NCI-H1694 treated with DMSO at 0.1 percent for 48 hours (cell line): Measurements from ENCODE around the gene SLC12A7.

Source experiments
- DNase-seq: peaks from one replicate; lab custom pipeline; 2025; lab: John Stamatoyannopoulos, UW

The SLC12A7 gene

GRCh38 chr5:1018596-1018995, 93.3 kb downstream of the SLC12A7 start:
- no peak for DNase-seq

DNA sequence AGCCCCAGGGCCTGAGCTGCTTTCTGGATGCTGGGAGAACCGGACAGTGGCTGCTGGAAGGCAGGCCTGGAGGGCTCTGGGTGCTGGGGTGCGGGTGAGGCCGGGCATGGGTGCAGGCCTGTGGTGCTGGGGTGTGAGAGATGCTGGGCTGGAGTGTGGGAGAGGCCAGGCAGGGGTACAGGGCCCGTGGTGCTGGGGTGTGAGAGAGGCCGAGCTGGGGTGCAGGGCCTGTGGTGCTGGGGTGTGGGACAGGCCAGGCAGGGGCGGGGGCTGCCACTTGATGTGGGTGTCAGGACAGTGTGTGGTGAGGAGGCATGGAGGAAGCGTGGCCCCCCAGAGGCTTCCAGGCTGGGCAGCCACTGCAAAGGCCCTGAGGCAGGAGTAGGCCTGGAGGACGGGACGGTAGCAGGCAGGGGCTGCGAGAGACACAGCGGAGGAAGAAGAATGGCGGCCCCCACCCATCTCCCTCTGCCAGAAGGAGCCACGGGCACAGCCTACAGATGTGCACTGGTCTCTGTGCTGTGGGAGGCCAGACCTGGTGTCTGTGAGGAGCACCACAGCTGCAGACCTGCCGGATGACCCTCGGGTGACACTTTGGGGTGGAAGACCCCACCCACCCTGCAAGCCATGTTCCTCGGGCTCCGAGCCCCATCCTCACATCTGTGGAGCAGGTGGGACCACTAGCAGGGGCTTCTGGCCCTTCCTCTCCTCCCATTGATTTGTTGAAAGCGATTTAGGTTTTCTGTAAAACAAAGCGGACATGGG, 94.0 kb downstream of the SLC12A7 start:
- no peak for DNase-seq

DNA sequence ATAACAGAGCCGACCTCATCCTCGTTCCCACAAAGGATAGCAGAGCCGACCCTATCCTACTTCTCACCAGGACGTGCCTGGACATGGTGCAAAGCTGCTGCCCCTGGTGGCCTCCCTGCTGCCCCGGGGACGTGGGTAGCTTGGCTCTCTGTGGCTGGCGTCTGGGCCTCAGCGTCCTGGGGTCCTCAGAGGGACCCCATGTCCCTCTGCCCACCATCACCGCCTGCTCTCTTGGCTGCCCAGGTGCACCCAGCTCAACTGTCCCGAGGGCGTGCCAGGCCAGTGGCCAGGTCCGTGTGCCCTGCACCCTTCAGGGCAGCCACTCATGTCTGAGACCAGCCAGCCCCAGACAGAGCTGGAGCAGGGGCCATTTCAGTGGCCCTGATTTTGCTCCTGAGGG, 94.8 kb downstream of the SLC12A7 start:
- no peak for DNase-seq

- DNase-seq: no peak
Observed at GRCh38 chr5:1016476-1016875, 95.4 kb downstream of the SLC12A7 start.

DNA sequence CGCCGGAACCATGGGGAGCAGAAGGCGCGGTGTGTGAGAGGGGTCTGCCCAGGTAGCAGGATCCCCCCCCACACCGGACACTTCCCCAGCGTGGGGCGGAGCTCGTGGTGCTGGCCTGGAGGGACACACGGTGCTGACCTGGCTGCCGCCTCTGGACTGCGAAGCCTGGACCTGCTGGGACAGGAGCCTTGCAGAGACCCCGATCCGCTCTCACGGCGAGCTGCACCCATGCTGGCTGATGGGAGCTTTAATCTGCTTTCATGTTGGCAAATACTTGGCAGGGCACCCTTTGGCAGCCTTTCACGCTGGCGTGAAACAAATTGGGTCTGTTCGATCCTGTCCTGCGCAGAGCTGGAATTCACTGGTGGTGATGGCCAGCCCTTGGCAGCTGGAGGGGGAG, 95.8 kb downstream of the SLC12A7 start:
- DNase-seq: no peak

DNA sequence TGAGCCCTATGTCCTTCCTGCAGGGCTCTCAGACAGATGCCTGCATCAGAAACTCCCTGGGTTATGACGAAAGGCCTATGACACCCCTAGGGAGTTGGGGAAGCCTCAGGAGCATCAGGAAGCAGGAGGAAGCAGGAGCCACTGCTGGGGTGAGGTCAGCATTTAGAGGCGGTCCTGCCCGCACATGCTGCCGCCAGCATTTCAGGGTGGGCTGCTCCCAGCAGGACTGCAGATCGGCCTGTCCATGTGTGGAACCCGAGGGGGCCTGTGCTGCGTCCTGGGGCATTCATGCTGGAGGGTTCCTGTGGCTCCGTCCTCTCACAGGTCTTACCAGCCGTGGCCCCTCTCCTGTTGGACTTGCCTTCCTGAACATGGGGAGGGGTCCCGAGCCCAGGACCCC, 96.4 kb downstream of the SLC12A7 start:
- DNase-seq: no peak

GRCh38 chr5:1014781-1015221, 97.1 kb downstream of the SLC12A7 start:
- DNase-seq: no peak

DNA sequence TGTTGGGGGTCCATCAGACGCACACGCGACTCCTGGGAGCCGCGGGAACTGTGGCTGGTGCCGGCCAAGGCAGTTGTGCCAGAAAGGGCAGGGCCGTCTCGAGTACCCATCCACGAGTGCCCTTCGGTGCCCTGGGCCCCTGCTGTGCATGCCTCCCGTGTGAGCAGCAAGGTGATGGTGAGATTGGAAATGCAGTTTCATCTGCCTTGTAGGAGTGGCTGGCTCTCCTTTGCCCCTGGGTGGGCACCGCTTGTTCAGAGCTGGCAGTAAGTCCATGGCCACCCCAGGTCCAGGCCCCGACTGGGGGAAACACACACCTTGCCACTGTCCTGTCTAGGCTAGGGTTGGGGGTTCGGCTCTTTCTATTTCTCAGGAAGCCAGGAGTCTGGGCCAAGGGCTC, 97.5 kb downstream of the SLC12A7 start:
- DNase-seq: no peak

- DNase-seq: no peak
Observed at GRCh38 chr5:1013948-1014301, 97.9 kb downstream of the SLC12A7 start.

DNA sequence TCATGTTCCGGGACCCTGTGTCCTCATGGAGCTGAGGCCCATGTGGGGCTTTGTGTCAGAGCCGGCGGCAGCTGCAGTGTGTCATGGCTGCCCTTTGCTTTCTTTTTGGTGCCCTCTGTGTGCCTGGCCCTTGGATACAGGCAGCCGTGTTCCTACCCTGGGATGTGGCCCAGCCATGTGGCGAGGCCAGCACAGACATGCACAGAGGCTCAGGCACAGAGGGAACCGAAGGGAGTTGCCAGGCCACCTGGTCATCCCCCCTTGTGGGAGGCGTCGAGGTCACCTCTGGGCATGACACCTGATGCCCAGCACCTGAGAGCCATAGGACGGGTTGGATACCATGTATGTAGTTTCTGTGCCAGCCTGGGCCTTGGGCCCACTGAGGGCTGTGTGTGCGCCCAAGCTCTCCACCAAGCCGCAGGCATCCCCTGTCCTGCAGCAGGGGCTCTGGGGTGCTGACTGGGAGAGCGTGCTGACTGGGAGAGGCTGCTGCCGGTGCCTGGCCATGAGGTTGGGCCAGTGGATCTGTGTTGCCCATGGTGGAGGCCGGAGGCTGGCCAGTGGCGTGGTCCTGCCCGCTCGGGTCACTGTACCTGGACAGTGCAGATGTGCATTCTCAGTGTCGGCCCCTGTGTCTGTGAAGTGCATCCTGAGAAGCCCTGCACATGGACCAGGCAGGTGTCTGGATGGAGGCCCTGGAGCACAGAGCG, 98.5 kb downstream of the SLC12A7 start:
- no peak for DNase-seq

DNA sequence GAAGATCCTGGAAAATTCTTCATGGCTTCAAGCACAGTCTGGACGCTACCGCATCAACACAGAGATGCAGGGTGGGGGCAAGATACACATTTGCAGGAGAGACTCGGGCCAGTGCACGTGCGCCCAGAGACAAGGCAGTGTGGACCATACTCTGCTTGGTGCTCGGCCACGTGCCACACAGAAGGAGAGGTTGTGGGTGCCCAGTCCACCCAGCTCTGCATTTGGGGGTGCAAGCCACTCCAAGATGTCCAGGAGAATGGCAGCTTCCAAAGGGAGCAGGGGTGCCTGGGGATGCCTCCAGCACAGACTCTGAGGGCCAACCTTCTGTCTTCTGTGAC, 99.0 kb downstream of the SLC12A7 start:
- DNase-seq: no peak

GRCh38 chr5:1012313-1012841, 99.5 kb downstream of the SLC12A7 start:
- DNase-seq: no peak

- DNase-seq: peak; percentile 57
Observed at GRCh38 chr5:1011741-1012312, 100.0 kb downstream of the SLC12A7 start.

- DNase-seq: peak; percentile 47
Observed at GRCh38 chr5:1011226-1011631, 100.6 kb downstream of the SLC12A7 start.

DNA sequence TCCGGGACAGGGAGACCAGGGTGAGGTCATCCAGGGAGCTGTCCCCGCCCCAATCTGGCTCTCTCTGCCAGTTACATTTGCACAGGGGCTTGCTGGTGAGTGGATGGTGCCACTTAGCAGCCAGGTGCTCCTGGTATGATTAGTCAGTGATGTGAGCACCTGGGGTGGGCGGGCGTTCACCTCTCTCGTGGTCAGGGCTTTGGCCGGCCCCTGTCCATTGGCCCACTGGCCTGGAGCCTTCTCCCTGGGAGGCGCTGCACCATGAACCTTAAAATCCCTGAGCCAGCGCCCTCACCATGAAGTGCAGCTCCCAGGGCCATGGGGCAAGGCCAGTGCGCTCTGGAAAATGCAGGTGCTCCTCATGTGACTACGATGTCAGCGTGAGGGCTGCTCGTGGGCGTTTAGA, 101.2 kb downstream of the SLC12A7 start:
- no peak for DNase-seq

- no peak for DNase-seq
Observed at GRCh38 chr5:1010181-1010510, 101.7 kb downstream of the SLC12A7 start.

DNA sequence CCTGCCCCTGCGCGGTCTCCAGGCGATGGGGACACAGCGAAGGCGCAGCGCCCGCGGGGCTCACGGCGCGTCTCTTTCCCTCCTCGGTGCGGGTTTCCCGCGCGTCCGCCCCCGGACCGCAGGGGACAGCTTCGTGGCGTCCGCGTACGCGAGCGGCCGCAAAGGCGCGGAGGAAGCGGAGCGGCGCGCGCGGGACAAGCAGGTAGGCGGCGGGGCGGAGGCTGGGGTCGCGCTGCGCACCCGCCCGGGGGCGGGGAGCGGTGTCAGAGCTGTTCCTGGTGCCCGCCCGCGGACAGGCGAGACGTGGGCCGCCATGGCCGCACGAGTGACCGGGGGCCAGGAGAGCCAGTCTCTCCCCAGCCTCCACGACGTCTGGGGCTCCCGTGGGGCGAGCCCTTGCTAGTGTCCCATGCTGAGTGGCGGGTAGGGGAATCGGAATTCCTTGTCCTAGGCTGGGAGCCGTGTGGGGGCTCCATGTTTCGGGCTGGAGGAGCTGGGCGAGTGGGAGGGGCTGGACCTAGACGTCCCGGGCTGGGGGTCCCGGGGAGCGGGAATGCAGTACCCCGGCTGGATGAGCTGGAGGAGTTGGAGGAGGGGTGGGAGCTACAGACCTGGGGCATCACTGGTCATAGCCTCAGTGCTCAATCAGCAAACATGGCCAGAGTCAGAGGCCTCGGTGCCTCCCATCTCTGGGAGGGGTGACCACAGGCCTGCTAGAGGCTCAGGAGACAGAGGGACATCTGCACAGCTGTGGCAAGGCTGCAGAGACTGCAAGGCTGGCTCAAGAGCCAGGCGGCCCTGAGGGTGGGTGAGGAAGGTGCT, 102.3 kb downstream of the SLC12A7 start:
- DNase-seq: no peak

- DNase-seq: peak; percentile 24
Observed at GRCh38 chr5:1008451-1009358, 103.2 kb downstream of the SLC12A7 start, which contains the start of gene NKD2. TSS of gene NKD2 (plus strand) at chr5:1008802. CDS start at chr5:1009058, 256 bp downstream.

GRCh38 chr5:1007681-1008450, 104.0 kb downstream of the SLC12A7 start:
- no peak for DNase-seq

- DNase-seq: no peak
Observed at GRCh38 chr5:1007221-1007680, 104.6 kb downstream of the SLC12A7 start.
